HG03103 (cell line): Measurements from ENCODE around the gene GAL3ST3.
"Not testable (repeated sequence)": the region's sequence is repeated elsewhere in the genome, so short reads cannot be mapped to it uniquely, and the experiment has no call there.

Experiments used
- ATAC-seq: cut with Tn5 transposase; IDR thresholded peaks from one replicate; pipeline ENCODE4 v1.9.1; 2021; ENCODE audit warnings: low read depth; ENCODE audit not compliant: unreplicated experiment

GAL3ST3 gene

DNA sequence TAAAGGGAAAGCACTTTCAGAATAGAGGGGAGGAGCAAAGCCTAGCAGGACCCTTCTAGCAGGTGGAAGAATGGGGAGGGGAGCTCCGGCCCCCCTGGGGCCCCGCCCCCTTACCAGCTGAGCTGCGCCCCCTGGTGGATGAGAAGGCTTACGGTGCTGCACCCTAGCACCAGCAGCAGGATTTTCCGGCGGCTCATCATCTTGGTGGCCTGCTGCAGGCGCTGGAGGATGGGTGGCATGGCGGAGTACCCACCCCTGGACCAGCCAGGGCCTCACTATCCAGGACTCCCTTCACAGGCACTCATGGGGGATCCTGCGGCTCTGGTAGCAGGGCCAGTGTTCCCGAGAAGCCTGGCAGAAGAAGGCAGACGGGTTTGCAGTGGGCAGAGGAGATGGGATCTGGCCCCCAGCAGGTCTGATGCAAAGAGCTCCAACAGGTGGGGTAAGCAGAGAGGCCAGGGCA lies 3.8 kb downstream of the GAL3ST3 start:
- ATAC-seq: no peak

DNA sequence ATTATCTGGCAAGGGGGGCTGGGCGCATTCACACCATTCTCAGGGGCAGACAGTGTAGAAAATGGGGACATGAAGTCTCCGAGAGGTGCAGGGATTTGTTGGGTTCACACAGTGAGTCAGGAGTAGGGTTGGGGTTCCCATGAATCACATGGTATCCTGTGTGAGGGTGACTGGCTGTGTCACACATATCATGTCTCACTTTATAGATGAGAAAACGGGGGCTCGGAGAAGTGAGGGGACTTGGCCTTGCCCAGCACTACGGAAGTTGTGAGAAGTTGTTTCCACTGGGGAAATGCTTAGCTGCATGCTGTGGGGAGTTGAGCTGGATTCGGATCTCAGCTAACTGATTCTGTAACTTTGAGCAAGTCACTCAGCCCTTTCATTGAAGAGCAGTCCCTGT lies 4.2 kb downstream of the GAL3ST3 start:
- no peak for ATAC-seq

DNA sequence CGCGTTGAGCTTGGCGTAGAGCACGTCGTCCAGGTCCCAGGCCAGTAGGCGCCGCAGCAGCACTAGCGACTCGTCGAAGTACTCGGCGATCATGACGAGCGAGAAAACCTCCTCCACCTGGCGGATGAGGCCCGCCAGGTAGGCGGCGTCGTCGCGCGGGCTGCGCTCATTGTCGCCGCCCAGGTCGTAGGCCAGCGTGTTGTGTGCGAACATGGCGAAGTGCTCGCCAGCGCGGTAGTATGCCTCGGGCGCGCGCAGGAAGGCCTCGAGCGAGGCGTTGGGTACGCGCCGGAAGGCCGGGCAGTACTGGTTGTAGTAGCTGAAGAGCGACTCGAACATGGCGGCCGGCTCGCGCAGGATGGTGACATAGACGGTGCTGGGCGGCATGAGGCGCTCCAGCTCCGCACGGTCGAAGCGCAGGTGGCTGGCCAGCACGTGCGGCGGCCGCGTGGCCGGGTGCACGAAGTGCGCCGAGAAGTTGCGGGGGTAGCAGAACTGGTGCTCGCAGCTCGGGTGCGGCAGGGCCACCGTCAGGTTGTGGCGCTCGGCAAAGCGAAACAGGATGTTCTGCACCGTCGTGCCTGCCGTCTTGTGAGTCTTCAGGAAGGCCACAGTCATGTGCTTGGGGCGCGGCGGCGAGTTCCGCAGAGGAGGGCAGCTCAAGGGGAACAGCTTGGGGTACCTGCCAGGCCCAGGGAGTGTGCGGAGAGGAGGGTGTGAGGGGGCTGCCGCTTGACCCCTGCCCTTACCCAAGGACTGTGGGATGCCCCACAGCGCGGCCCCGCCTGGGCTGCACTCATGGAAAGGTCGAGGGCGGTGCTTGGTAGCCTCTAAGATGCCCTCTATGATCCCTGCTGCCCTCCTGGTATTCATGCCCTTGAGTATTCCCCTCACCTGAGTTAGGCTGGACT lies 5.7 kb downstream of the GAL3ST3 start:
- no peak for ATAC-seq

DNA sequence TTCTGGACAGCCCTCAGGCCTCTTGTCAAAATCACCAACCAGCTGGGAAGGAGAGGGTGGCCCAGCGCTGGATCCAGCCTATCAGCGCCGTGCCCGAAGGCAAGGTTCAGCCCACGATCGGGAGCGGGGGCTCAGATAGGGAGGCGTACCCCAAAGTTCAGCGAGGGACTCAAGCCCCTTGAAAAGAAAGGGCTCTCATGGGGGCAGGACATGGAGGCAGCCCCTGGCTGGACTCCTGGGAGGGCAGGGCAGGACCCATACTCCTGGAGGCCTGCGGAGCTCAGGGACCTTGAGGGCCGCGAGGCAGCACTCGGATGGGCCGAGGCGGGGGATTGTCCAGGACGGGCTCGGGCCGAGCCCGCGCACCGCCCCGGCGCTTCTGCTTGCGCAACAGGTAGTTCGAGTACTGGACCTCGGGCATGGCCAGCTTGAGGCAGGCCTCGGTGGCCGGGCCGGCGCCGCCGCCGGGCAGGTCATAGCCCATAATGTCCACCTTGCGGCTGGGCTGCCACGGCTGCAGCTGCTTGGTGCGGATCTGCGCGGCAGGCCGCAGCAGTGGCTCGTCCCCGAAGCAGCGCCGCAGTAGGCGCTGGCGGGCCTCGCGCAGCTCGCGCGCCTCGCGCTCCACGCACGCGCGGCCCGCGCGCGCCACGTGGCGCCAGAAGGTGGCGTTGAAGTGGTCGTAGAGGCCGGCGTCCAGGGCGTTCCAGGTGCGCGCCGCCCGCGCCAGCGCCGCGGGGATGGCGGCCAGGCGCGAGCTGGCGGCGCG lies 6.5 kb downstream of the GAL3ST3 start:
- no peak for ATAC-seq

DNA sequence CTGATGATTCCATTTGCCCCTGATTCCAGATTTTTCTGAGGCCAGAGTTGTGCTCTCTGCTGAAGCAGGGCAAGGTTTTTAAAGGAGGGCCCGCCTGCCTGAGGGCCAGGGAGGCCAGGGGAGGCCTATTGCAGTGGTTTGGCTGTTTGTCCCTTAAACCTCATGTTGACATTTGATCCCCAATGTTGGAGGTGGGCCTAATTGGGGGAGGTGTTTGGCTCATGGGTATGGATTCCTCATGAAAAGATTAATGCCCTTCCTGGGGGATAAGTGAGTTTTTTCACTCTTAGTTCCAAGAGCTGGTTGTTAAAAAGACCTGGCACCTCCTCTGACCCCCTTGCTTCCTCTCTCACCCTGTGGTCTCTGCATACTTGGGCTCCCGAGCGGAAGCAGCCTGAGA lies 9.2 kb downstream of the GAL3ST3 start:
- ATAC-seq: no peak

DNA sequence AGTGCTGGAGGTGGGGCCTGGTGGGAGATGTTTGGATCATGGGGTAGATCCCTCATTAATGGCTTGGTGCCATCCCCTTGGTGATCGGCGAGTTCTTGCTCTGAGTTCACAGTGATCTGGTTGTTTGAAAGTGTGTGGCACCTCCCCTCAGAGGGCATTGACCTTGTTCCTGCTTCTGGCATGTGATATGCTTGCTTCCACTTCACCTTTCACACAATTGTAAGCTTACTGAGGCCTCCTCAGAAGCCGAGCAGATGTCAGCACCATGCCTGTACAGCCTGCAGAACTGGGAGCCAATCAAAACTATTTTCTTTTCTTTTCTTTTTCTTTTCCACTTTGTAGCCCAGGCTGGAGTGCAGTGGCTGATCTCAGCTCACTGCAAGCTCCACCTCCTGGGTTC lies 11.6 kb downstream of the GAL3ST3 start:
- ATAC-seq: no peak

DNA sequence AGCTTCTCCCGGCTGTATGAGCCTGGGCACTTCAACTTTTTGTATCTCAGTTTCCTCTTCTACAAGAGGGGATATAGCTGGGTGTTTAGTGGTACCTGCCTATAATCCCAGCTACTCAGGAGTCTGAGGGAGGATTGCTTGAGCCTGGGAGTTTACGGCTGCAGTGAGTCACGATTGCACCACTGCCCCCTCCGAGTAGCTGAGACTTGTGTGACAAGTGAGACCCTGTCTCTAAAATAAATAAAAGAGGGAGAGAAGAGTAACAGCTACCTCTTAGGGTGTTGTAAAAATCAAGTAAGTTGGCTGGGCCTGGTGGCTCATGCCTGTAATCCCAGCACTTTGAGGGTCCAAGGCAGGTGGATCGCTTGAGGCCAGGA lies 12.6 kb downstream of the GAL3ST3 start:
- ATAC-seq: no peak

DNA sequence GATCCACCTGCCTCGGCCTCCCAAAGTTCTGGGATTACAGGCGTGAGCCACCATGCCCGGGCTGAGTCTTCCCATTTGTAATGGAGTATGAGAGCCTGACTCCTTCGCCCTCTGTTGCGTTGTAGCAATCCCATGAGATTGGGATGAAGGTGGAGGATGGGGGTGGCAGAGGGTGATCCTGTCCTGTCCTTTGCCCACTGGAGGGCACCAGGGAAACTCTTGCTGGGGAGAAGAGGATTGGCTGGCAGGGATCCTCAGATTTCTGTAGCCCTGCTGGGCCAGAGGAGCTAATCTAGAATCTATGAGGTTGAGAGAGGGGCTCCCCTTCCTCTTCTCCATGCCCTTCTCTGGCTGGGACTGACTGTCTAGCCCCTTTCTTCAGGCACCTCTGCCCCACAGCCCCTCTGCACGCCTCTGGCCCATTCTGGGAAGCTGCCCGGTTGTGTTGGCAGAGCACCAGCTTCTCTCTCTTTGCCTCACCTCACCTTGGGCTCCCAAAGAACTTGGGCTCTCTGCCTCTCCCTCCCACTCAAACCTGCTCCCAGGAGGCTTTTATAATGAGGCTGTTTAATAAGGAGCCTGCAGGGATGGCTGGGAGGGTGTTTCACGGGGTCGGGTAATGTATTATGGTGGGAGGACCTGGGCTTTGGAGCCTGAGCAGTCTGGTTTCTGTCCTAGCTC lies 13.2 kb downstream of the GAL3ST3 start:
- no peak for ATAC-seq

DNA sequence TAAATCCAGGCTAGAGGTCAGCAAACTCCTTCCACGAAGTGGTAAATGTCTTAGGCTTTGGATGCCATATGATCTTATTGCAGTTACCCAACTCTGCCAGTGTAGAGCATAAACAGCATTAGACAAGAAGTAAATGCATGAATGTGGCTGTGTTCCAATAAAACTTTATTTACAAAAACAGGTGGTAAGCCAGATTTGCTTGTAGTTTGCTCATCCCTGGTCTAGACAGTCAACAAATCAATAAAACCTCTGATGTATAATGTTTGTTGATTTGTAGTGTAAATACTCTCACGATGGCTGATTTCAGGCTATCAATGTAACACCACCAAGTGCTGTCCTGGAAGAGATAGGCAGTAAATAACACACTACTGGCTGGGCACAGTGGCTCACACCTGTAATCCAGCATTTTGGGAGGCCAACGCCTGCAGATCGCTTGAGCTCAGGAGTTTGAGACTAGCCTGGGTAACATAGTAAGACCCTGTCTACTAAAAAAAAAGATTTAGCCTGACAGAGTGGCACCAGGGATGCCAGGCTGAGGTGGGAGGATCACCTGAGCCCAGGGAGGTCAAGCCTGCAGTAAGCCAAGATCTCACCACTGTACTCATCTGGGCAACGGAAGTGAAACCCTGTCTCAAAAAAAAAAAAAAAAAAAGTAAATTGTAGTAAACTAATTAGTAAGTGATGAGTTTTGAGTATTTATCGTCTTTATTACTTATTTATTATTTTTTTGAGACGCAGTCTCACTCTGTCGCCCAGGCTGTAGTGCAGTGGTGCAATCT lies 15.8 kb downstream of the GAL3ST3 start:
- ATAC-seq: no peak

DNA sequence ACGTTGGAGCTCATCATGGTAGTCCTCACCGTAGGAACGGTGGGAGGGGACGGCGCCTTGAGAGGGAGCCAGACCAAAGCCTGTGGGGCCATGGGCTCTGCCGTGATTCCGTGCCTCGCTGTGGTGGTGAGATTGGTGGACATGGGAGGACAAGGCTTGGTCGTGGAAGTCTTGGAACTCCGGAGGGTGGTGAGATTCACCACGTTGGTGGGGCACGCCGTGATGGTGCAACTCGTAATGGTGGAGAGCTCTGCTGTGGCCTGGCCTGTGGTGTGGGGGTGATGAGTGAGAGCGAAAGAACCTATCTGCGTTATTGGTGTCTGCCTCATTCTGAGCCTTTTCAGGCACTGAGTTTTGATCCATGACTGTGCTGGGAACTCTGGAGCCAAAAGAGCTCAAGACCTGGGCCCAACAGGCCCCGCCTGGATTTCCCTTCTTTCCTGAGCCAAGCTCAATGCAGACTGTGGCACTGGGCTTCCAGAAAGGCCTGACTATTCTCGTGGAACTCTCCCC lies 22.9 kb downstream of the GAL3ST3 start, which contains the start of gene CATSPER1:
TSS of gene CATSPER1 (minus strand) at position 463 of the 513 bp plus-strand sequence. CDS start at position 363, 100 bp downstream.
- no peak for ATAC-seq

DNA sequence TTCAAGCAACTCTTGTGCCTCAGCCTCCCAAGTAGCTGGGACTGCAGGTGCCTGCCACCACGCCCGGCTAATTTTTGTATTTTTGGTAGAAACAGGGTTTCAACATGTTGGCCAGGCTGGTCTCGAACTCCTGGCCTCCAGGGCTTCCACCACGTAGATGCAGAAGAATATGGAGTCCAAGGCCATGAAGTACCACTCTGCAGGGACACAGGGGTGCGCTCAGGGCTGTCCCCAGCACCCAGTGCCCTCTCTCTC lies 25.8 kb downstream of the GAL3ST3 start:
- ATAC-seq: not testable (repeated sequence)

DNA sequence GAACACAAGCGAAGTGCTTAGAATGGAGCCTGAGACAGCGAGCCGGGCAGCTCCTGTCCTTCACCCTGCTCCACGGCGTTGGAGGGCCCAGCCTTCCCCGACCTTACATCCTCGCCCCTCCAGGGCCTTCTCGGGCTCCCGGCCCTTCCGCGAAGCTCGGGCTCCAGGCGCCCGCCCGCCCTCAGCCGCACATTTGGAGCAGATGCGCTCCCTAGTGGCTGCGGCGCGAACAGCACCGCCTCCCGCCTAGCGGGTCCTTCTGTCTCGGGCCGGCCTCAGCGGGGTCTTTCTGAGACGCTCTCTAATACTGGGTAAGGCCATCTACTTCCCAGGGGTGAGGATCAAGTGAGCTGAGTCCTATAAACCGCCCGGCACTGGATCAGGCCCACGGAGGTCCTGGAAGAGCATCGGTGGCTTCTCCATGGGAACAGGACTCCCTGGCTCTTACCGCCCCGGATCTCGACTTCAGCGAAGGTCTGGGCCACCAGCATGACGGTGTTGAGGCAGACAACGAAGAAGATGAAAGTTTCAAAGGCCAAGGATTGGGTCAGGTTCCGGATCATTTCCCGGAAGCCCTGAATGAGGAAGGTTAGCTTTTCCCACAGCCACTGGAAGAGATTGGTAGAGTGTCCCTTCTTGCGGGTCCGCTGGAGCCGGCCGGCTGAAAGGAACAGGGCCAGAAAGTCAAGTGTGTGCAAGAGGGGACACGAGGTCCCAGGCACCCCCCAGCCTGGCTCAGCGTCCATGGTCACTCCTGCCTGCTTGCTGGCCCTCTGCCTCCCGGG lies 26.4 kb downstream of the GAL3ST3 start:
- no peak for ATAC-seq

DNA sequence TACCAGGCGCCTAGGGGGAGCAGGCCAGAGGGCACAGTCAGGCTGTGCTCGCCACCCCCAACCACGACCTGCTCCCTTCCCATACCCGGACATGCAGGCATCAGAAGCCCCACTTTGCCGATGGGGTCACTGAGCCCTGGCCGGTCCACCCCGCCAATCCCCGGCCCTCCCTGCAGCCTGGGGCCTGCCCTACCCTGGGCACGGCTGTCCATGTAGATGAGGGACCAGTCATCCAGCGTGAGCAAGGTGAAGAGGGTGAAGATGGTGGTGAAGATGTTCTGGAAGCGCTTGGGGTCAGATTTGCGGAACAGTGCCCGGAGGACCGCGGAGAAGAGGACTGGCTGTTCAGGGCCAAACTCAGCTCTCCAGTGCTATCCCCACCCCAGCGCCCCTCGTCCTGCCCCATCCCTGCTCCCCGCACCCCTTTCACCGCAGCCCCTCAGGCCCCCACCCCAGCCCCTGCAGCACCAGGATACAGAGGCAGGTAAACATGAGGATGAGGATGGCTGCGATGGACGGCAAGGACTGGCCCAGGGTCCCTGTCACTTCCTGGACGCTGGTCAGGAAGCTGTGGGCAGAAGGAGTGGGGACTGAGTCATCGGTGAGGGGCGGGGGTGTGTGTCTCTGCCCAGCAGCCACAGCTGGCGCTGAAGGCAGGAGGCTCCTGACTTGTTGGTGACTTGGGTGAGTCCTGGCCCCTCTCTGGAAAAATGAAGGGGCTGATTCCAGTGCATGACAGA lies 28.2 kb downstream of the GAL3ST3 start:
- ATAC-seq: no peak

DNA sequence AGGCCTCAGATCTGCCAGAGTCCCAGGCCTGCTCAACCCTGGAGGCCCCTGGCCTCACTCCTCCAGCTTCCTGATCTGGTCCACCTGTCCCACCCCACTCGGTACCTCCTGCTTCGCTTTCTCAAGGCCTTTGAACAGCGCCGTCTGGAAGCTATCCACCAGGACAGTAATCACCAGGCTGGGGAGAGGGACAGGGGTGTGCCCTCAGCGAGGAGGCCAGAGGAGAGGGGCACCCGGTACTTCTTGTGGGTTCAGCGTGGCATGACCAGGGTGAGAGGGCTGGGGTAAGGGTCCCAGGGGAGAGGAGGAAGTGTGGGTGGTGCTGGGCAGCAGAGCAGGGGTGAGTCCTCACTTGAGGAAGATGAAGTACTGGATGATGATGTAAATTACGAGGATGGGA lies 28.7 kb downstream of the GAL3ST3 start:
- no peak for ATAC-seq

DNA sequence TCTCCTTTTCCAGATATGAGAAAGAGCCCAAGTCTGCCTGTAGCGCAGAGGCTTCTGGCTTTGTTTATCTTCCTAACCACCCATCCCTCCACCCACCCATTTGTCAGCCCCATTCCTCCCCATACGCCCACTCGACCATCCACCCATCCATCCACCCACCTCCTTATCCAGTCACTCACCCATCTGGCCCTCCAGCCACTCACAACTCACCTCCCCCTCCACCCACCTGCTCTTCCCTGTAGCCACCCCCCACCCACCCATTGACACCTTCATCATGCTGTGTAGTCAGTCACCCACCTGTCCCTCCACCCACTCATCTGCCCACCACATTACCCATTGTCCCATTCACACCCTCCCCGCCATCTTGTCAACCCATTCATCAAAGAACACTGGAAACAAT lies 31.6 kb downstream of the GAL3ST3 start:
- no peak for ATAC-seq

DNA sequence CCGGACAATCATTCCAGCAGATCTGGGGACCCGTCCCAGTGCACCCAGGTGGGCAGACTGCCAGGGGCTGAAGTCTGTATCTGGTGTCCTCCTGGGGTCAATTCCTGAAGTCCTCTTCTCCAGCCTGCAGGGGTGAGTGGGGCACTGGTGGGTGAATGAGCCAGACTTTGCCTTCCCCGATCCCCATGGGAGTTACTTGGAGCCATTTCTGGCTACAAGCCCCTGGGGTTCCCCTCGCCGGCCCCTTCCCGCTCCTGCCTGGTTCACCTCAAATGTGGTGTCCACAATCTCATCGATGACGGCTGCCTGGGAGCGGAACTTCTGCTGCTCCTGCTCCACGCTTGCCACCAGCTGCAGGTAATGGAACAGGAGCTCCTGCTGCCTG lies 32.2 kb downstream of the GAL3ST3 start:
- ATAC-seq: no peak

DNA sequence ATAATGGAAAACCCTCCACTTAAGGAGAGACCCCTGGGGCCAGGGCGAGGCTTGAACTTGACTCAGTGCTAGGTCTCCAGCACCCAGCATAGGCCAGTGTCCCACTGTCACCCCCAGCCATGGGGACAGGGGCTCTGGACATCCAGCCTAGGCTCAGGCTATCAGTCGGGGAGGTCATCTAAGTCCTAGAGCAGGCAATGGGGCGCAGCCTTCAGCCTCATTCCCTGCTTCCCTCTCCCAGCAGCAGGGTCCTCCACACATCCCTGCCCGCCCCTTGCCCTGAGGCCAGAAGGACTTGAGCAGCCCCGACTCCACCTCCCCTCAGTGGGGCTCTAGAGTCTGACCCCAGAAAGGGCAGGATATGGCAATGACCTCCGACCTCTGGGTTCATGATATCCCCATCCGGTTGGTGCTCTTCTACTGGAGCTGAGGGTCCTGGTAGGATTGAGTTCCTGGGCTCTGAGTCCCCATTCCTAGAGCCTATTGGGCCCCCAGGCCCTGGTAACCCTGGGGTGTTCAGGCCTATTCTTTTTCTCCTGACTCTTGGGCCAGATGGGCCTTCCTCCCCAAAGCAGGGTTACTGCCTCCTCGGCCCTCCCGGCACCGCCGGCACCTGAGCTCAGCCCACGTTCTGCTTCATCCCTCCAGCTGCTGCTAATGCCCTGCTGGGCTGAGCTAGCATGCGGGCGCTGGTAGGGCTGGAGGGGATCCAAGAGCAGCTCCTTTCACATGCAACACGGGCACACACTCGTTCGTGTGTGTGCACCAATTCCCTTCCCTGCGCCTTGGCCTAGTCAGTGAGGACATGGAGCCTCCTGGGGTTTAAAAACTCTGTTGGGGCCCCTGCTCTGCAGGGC lies 32.8 kb downstream of the GAL3ST3 start:
- ATAC-seq: no peak

DNA sequence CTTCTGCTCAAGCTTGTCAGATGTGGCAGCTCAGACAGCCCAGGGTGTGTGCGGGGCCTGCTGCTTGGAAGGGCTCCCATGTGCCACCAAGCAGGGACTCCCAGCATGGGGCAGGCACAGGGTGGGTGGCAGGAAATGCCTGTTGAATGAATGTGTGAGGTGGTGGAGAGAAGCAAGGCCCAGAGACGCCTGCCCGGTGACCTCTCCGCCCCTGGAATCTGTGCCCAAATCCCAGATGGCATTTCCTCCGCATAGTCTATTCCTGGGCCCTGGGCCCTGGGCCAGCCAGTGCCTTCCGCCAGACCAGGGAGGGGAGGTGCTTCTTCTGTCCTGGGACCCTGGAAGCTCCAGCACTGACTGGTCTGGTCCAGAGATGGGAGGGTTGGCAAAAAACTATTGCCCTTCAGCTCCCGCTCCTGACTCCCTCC lies 33.5 kb downstream of the GAL3ST3 start:
- no peak for ATAC-seq
